Endodermal cell (in vitro differentiated cells): Measurements from ENCODE around the gene COL4A6. TPM values are rescaled to one million over a fixed set of nuclear protein-coding genes. Genes with fewer than 3 reads are reported as not detected.

ENCODE experiments used
- DNase-seq: peaks from one replicate; pipeline ENCODE4 v3.0.0-alpha.2; 2017
- H3K27ac ChIP-seq: 2 replicates; pipeline ENCODE4 v1.5.1; 2013; ENCODE audit warnings: mild to moderate bottlenecking, low read depth, low read length, moderate library complexity
- H3K27me3 ChIP-seq: 2 replicates; pipeline ENCODE4 v1.6.1; 2013; ENCODE audit warnings: mild to moderate bottlenecking, low read length, moderate library complexity; ENCODE audit not compliant: insufficient read depth, control insufficient read depth, poor library complexity, severe bottlenecking
- H3K36me3 ChIP-seq: 2 replicates; pipeline ENCODE4 v1.7.0; 2013; ENCODE audit warnings: mild to moderate bottlenecking, low read length, moderate library complexity; ENCODE audit not compliant: control insufficient read depth, insufficient read depth
- H3K4me1 ChIP-seq: one replicate; pipeline ENCODE4 v1.7.0; 2013; ENCODE audit warnings: low read length; ENCODE audit not compliant: control insufficient read depth, insufficient read depth
- H3K4me3 ChIP-seq: 2 replicates; pipeline ENCODE4 v1.5.1; 2013; ENCODE audit warnings: mild to moderate bottlenecking, low read length, moderate library complexity
- H3K9ac ChIP-seq: 2 replicates; pipeline ENCODE4 v1.6.1; 2013; ENCODE audit warnings: mild to moderate bottlenecking, low read length, moderate library complexity; ENCODE audit not compliant: poor library complexity, severe bottlenecking; ENCODE audit errors: extremely low read depth
- H3K9me3 ChIP-seq: 2 replicates; pipeline ENCODE4 v1.6.1; 2013; ENCODE audit warnings: mild to moderate bottlenecking, low read length, moderate library complexity; ENCODE audit not compliant: control insufficient read depth
- H3K27ac Mint-ChIP-seq: 2 replicates; pipeline ENCODE4 v1.8.0; 2020; ENCODE audit warnings: mixed read lengths
- H3K27me3 Mint-ChIP-seq: 2 replicates; pipeline ENCODE4 v1.8.0; 2021; ENCODE audit warnings: mild to moderate bottlenecking, mixed read lengths; ENCODE audit not compliant: insufficient read depth
- H3K36me3 Mint-ChIP-seq: 2 replicates; pipeline ENCODE4 v1.8.0; 2020; ENCODE audit warnings: low read depth, mixed read lengths
- H3K4me1 Mint-ChIP-seq: 2 replicates; pipeline ENCODE4 v1.8.0; 2020; ENCODE audit warnings: mixed read lengths
- H3K4me3 Mint-ChIP-seq: 2 replicates; pipeline ENCODE4 v1.8.0; 2020; ENCODE audit warnings: mild to moderate bottlenecking, moderate library complexity, mixed read lengths
- H3K9me3 Mint-ChIP-seq: 2 replicates; pipeline ENCODE4 v1.8.0; 2020; ENCODE audit warnings: mild to moderate bottlenecking, mixed read lengths
- CTCF ChIP-seq: fragments of 200-600 bp; sonication (generic); conservative IDR thresholded peaks from 2 replicates; pipeline ENCODE4 v1.5.0; 2021; ENCODE audit warnings: antibody characterized with exemption, mild to moderate bottlenecking
- WGBS, 2 experiments: methylation state at CpG; one replicate each; pipeline versions ENCODE4 v1.1.5 to v1.1.7; 2013; ENCODE audit warnings: missing lambda C conversion rate in 2 of 2, mixed read lengths in 1 of 2; ENCODE audit not compliant: insufficient coverage in 1 of 2, insufficient read length in 1 of 2; 5-methylcytosine and 5-hydroxymethylcytosine counted together
- total RNA-seq, 2 donors: library from RNA; stranded (reverse); fragmentation: NEBNext Ultra II Directional in 1 of 2; extraction: Animal tissue kit (Norgen Biotek cat#: 25700) in 1 of 2; gene quantifications; 2 replicates in 1 of 2; 3 replicates in 1 of 2; pipeline ENCODE4 v1.2.1, GENCODE V29; 2021

Gene COL4A6
- total RNA-seq, 2 donors from 2014 or later, result 205 to 338 TPM

DNA sequence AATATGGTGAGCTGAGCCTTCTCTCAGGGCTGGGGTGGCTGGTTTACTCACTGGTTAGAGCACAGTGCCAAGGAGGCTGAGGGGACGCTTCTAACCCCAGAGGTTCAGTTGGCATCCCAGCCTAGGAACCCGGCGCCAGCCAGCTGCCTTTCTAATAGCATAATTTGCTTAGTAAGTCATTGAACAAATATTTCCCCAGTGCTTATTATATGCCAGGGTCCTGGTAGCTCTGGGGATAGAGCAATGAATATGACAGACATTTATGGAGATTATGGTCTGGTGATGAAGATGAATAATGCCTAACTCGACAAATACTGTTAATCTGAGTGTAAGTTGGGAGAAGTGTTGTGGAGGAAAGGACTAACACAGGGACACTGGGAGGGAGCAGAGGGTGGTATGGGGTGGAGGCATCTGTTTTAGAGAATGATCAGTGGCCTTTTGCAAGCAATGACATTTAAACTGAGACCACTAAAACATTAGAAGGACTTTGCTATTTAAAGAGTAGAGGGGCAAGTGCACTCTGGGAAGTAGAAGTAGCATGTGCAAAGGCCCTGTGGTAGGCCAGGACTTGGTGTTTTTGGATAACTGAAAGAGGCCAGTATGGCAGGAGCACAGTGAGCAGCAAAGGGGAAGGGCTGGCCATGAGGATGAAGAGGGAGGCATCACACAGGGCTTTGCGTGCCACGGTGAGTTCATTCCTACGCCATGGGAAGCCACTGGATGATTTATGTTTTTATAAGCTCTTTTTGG is 274.7 kb downstream of the COL4A6 start:
- Mint-ChIP-seq H3K9me3 (no peaks in the 10 kb centered on the region), H3K27me3 (no peaks in the 10 kb centered on the region), H3K4me3 (no peak overlapping the region), H3K4me1 (no peaks in the 10 kb centered on the region), H3K27ac (no peak overlapping the region), H3K36me3 (peaks cover 63% of the 10 kb centered on the region)
- no peak for TF ChIP-seq CTCF
- no peak overlapping the region for H3K9ac ChIP-seq
- H3K4me1 ChIP-seq, result no peaks in the 10 kb centered on the region
- 81% methylated on average over 7 of the region's 7 CpGs; no CpG with 5 or more reads in 1 of the 2 experiments for WGBS, 2 experiments
- H3K27ac ChIP-seq, result no peak overlapping the region
- H3K9me3 ChIP-seq, result no peaks in the 10 kb centered on the region
- no peaks in the 10 kb centered on the region for H3K27me3 ChIP-seq
- peaks cover 8% of the 10 kb centered on the region for H3K36me3 ChIP-seq
- no peak overlapping the region for H3K4me3 ChIP-seq
- DNase-seq, result no peak

GRCh38 chrX:108162265-108162664 is 276.0 kb downstream of the COL4A6 start:
- Histone ChIP-seq H3K36me3 (peaks cover 4% of the 10 kb centered on the region), H3K9ac (no peak overlapping the region), H3K9me3 (no peaks in the 10 kb centered on the region), H3K27ac (no peak overlapping the region), H3K4me3 (no peak overlapping the region), H3K4me1 (no peaks in the 10 kb centered on the region), H3K27me3 (no peaks in the 10 kb centered on the region)
- Mint-ChIP-seq H3K4me3 (no peak overlapping the region), H3K27me3 (no peaks in the 10 kb centered on the region), H3K27ac (no peak overlapping the region), H3K36me3 (peaks cover 55% of the 10 kb centered on the region), H3K4me1 (no peaks in the 10 kb centered on the region), H3K9me3 (no peaks in the 10 kb centered on the region)
- TF ChIP-seq CTCF, result no peak
- DNase-seq, result no peak
- 100% methylated on average over 1 of the region's 4 CpGs for WGBS, 2 experiments

- Mint-ChIP-seq H3K27me3 (no peaks in the 10 kb centered on the region), H3K4me3 (no peak overlapping the region), H3K27ac (no peak overlapping the region), H3K4me1 (no peaks in the 10 kb centered on the region), H3K9me3 (no peaks in the 10 kb centered on the region), H3K36me3 (peaks cover 62% of the 10 kb centered on the region)
- no peaks in the 10 kb centered on the region for H3K4me1 ChIP-seq
- 94% methylated on average over 5 of the region's 5 CpGs; no CpG with 5 or more reads in 1 of the 2 experiments for WGBS, 2 experiments
- no peak for DNase-seq
- no peak overlapping the region for H3K27ac ChIP-seq
- H3K9me3 ChIP-seq, result no peaks in the 10 kb centered on the region
- no peak for TF ChIP-seq CTCF
- H3K36me3 ChIP-seq, result peaks cover 4% of the 10 kb centered on the region
- H3K9ac ChIP-seq, result no peak overlapping the region
- H3K27me3 ChIP-seq, result no peaks in the 10 kb centered on the region
- H3K4me3 ChIP-seq, result no peak overlapping the region
These were observed 277.9 kb downstream of the COL4A6 start for GRCh38 chrX:108160309-108160708.
